Activated T-cell treated with anti-CD3 and anti-CD28 coated beads, Interleukin-2, amount 50 U/mL, for 1 hour (primary cell): ENCODE data around the gene HRG.
"Not testable (repeated sequence)": the region's sequence is repeated elsewhere in the genome, so short reads cannot be mapped to it uniquely, and the experiment has no call there.

Experiments used
- DNase-seq: peaks from one replicate; pipeline ENCODE4 v3.0.0-alpha.2; 2020

Gene HRG

GRCh38 chr3:186683979-186684378 lies 18.2 kb downstream of the HRG start:
- DNase-seq = no peak

DNA sequence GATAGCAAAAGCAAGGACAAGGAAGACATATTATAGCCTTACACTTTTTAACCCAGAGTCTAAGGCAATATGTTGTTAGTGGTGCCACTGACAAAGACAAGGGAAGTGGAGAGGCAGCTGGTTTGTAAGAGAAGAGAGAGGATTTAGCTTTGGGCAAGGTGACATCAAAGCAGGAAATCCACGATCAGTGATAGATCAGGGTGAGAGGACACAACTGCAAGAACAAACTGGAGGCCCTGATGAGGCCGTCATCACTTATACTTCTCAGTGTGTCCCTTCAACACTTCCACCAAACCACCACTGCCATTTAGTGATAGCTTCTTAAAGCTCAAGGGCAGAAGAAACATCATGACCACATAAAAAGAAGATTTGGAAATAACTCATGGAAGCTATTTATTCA lies 20.7 kb downstream of the HRG start:
- DNase-seq = not testable (repeated sequence)

DNA sequence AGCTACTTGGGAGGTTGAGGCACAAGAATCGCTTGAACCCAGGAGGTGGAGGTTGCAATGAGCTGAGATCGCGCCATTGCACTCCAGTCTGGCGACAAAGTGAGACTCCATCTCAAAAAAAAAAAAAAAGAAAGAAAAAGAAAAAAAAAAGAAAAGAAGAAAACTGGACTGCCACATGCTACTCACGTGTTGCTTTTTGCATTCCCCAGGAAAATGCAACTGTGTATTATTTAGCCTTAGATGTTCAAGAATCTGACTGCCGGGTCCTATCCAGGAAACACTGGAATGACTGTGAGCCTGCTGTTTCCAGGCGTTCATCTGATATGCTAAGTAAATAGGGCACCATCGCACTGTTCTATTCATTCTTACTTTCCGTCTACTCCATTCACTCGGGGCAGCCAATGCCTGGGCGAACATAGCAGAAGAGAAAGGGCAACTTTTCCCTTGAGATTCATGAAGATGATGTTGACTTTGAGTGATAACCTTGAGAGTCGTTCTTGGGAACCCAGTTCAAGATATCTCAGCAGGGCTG lies 21.4 kb downstream of the HRG start:
- DNase-seq = no peak

DNA sequence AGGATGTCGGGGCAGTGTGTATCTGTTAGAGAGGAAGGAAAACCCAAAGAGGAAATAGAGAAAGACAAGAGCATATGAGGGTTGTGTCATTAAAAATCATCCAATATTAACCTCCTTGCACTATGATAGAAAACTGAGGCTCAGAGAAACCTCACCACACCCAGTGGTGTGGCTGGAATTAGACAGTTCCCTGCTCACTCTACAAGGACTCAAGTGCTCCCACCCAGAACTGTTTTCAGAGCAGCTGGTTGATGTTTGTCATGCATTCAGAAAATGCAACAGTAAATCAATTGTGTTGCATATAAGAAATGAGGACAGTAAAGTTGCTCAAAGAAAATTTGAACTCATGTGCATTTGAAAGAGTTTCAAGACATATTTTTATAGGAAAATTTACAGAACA lies 24.5 kb downstream of the HRG start:
- not testable (repeated sequence) for DNase-seq

GRCh38 chr3:186691676-186692075 lies 25.9 kb downstream of the HRG start:
- DNase-seq = no peak

DNA sequence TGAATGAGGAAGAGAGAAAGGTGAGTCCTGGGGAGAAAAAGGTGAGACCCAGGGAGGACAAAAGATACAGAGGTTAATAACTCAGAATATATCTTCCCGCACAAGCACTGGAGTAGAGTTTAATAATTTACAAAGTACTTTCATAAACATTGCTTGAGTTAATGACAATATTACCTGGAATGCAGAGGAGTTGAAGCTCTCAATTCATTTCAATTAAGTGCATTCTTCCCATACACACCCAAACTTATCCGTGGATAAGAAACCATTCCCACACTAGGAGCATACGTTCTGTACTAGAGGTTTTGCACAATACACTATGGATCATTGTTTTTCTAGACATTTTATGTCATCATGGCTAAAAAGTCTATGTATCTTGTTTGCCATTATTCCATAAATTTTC lies 28.0 kb downstream of the HRG start:
- DNase-seq = no peak

GRCh38 chr3:186694288-186695032 lies 28.6 kb downstream of the HRG start:
- no peak for DNase-seq

- no peak for DNase-seq
Observed at GRCh38 chr3:186696522-186696921, 30.7 kb downstream of the HRG start.

DNA sequence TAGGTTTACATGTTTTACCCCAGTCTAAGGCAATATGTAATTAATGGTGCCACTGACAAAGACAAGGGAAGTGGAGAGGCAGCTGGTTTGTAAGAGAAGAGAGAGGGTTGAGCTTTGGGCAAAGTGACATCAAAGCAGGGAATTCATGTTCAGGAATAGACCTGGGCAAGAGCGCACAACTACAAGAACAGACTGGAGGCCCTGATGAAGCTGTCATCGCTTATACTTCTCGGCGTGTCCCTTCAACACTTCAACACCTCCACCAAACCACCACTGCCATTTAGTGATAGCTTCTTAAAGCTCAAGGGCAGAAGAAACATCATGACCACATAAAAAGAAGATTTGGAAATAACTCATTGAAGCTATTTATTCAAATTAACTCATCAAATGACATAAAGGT lies 31.7 kb downstream of the HRG start:
- no peak for DNase-seq

DNA sequence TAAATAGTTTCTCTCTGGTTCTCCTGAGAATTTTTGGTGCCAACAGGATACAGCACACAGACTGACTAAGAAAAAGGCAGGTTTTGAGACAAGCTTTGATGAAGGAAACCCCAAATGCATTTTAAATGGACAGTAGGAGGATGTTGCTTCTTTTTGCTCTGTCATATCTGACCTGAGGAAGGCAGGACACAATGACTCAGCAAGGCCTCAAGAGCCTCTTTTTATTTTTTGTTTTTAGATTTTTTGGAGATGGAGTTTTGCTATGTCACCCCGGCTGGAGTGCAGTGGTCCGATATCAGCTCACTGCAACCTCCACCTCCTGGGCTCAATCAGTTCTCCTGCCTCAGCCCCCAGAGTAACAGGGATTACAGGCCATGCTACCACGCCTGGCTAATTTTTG lies 34.5 kb downstream of the HRG start:
- no peak for DNase-seq

DNA sequence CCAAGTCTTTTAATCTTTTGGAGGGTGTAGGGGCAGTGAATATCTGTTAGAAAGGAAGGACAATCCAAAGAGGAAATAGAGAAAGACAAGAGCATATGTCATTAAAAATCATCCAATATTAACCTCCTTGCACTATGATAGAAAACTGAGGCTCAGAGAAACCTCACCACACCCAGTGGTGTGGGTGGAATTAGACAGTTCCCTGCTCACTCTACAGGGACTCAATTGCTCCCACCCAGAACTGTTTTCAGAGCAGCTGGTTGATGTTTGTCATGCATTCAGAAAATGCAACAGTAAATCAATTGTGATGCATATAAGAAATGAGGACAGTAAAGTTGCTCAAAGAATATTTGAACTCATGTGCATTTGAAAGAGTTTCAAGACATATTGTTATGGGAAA lies 36.6 kb downstream of the HRG start:
- not testable (repeated sequence) for DNase-seq

GRCh38 chr3:186705882-186706780 lies 40.3 kb downstream of the HRG start:
- no peak for DNase-seq

DNA sequence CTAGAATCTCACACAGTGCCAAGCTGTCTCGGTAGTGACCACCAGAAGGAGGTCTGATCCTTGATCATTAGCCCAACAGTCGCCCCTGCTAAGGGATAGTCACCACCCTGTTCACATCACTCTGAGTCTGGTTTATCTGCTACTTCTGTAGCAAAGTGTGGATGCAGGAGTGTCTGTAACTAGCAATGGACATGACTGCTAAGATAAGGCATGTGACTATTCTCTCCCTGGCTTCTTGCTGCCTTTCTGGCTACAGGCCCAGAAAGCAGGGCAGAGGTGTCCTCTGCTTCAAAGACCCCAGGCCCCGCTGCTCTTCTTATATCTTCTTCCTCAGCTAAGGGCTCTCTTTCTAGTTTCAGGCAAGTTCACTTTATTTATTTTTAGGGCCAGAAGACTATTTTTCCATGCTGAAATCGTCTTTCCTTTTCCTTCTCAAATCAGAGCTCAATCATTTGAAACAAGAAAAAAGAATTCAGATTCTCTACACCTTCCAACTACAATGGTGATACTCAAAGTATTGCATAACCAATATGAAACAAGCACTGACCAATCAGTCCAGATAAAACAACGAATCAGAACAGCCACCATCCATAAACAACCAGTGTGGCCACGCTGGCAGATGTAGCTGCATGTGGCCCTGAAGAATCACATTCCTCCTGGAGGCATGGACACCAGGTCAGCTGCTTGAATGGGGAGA lies 43.3 kb downstream of the HRG start:
- DNase-seq = no peak

- not testable (repeated sequence) for DNase-seq
Observed at GRCh38 chr3:186710694-186711093, 44.9 kb downstream of the HRG start.

GRCh38 chr3:186713499-186713898 lies 47.7 kb downstream of the HRG start:
- no peak for DNase-seq

- DNase-seq = no peak
Observed at GRCh38 chr3:186717039-186717457, 51.2 kb downstream of the HRG start, which contains the start of gene KNG1. Gene KNG1 (plus strand): TSS chr3:186717359. CDS start chr3:186717543, 184 bp downstream.

DNA sequence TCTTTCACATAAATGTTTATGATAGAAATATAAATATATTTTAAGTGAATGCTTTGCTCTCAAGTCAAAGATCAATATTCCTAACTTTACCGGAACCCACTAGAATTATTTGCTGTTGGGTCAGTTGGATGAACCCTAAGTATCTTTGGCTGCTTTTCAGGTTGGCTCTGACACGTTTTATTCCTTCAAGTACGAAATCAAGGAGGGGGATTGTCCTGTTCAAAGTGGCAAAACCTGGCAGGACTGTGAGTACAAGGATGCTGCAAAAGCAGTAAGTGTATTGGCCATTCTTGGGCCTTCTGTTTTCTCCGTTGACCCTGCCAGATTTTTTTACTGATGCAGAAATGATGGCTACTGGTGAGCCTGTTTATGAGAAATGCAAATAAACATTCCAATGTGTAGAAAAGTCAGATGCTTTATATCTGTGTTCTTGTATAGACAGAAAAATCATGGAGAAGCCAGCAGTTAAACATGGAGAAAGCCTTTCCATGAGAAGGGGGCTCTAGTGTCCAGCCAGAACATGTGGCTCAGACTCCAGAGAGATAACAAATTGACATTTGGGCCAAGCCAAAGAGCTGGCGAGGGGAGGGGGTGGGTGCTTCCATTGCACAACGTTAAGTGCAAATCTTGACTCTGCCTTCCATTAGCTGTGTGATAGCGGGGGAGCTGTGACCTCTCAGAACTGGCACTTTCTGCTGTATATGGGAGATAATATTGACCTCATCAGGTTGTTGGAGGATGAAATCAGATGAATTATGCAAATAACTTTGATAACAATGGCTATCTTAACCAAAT lies 54.3 kb downstream of the HRG start:
- no peak for DNase-seq

GRCh38 chr3:186722457-186722856 lies 56.6 kb downstream of the HRG start:
- DNase-seq = no peak

DNA sequence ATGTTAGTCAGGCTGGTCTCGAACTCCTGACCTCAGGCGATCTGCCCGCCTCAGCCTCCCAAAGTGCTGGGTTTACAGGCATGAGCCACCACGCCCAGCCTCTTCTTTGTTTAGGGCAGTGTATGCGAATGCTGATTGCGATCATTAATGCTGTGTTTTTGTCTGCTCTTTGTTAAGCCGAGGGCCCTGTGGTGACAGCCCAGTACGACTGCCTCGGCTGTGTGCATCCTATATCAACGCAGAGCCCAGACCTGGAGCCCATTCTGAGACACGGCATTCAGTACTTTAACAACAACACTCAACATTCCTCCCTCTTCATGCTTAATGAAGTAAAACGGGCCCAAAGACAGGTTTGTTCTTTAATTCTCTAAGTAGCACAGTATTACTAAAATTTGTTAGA lies 59.1 kb downstream of the HRG start:
- DNase-seq = no peak
